ENCODE data around the gene CERS3.

DNA sequence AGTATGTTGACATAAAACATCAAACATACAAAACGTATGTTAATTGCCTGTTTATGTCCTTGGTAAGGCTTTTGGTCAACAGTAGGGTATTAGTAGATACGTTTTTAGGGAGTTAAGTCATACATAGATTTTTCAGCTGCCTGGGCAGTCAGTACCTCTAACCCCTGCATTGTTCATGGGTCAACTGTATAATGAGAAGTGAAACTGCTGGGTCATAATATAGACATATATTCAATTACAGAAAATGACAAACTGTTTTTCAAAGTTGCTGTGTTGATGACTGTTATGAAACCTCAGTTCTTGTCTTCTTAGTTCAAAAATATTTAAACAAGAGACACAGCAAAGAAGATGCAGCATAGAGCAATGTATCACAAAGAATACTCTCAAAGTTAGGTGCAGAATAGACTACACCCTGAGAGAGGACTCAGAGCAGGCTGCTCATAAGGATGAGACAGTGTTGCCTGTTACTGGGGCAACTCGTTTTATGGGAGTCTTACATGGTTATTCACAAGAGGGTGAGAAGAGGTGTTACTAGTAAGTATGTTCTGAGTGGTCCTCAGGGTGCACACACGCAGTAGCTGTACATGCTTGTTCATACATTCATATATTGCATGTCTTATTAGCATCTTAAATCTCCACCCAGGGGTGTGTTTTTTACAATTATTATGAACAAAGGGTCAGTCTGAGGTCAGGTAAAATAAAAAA is 133.9 kb downstream of the CERS3 start:
- no peak for TF ChIP-seq POLR2A (IDR thresholded peaks at IDR 0.05; ENCODE audit: low read depth)
- TF ChIP-seq, protein P1, sequence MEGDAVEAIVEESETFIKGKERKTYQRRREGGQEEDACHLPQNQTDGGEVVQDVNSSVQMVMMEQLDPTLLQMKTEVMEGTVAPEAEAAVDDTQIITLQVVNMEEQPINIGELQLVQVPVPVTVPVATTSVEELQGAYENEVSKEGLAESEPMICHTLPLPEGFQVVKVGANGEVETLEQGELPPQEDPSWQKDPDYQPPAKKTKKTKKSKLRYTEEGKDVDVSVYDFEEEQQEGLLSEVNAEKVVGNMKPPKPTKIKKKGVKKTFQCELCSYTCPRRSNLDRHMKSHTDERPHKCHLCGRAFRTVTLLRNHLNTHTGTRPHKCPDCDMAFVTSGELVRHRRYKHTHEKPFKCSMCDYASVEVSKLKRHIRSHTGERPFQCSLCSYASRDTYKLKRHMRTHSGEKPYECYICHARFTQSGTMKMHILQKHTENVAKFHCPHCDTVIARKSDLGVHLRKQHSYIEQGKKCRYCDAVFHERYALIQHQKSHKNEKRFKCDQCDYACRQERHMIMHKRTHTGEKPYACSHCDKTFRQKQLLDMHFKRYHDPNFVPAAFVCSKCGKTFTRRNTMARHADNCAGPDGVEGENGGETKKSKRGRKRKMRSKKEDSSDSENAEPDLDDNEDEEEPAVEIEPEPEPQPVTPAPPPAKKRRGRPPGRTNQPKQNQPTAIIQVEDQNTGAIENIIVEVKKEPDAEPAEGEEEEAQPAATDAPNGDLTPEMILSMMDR (IDR thresholded peaks at IDR 0.05) = no peak
- TF ChIP-seq EP300 (IDR thresholded peaks at IDR 0.05) = no peak
- TF ChIP-seq POLR2AphosphoS5 (IDR thresholded peaks at IDR 0.05) = no peak

All from esophagus muscularis mucosa (tissue), 4 donors.